NOMO-1 (cell line): Measurements from ENCODE around the gene PCAT6.
"Not testable (repeated sequence)": the region's sequence is repeated elsewhere in the genome, so short reads cannot be mapped to it uniquely, and the experiment has no call there.

Source experiments
- DNase-seq, 2 experiments: peaks; one replicate each; lab custom pipeline; 2025; ENCODE audit not compliant: unreplicated experiment in 2 of 2; lab: John Stamatoyannopoulos, UW

Gene PCAT6

GRCh38 chr1:202806845-202807450 lies 3.8 kb upstream of the PCAT6 start:
- DNase-seq = no peak

GRCh38 chr1:202807451-202807925 lies 3.3 kb upstream of the PCAT6 start:
- DNase-seq = no peak

- DNase-seq = no peak
Measured at GRCh38 chr1:202807926-202808757, 2.6 kb upstream of the PCAT6 start, which contains the start of gene KDM5B. Gene KDM5B, minus strand, starts transcription at chr1:202808421. Its CDS starts 116 bp downstream, at chr1:202808305.

GRCh38 chr1:202809597-202810159 lies 1.1 kb upstream of the PCAT6 start:
- DNase-seq = no peak

GRCh38 chr1:202810193-202810614 lies 550 bp upstream of the PCAT6 start:
- DNase-seq = no peak

- no peak for DNase-seq
Measured at GRCh38 chr1:202811296-202812175, 782 bp downstream of the PCAT6 start.

- DNase-seq = no peak
Measured at GRCh38 chr1:202812176-202813026, 1.6 kb downstream of the PCAT6 start.

- no peak for DNase-seq
Measured at GRCh38 chr1:202815120-202815519, 4.4 kb downstream of the PCAT6 start.

GRCh38 chr1:202818819-202819218 lies 8.1 kb downstream of the PCAT6 start:
- no peak for DNase-seq

- DNase-seq = no peak
Measured at GRCh38 chr1:202821467-202821866, 10.7 kb downstream of the PCAT6 start.

- DNase-seq = no peak
Measured at GRCh38 chr1:202825748-202826147, 15.0 kb downstream of the PCAT6 start.

GRCh38 chr1:202829223-202829622 lies 18.5 kb downstream of the PCAT6 start:
- not testable (repeated sequence) for DNase-seq

- DNase-seq = peak in 1 of 2 experiments; percentile 34
Measured at GRCh38 chr1:202831906-202832305, 21.2 kb downstream of the PCAT6 start.

- no peak for DNase-seq
Measured at GRCh38 chr1:202834771-202835547, 24.2 kb downstream of the PCAT6 start.

GRCh38 chr1:202835548-202836072 lies 24.9 kb downstream of the PCAT6 start:
- DNase-seq = no peak

- peak in 1 of 2 experiments; percentile 18 for DNase-seq
Measured at GRCh38 chr1:202836623-202837403, 26.1 kb downstream of the PCAT6 start.

GRCh38 chr1:202837746-202838262 lies 27.1 kb downstream of the PCAT6 start:
- DNase-seq = no peak

GRCh38 chr1:202843081-202843480 lies 32.3 kb downstream of the PCAT6 start:
- no peak for DNase-seq
